Stimulated activated CD8-positive, alpha-beta memory T cell treated with anti-CD3 and anti-CD28 coated beads, Interleukin-12 subunit alpha, Interleukin-12 subunit beta, amount 100 ng/mL, for 24 hours (primary cell): Measurements from ENCODE around the gene SLC17A5.
"Not testable (repeated sequence)": the region's sequence is repeated elsewhere in the genome, so short reads cannot be mapped to it uniquely, and the experiment has no call there.

Source experiments
- DNase-seq: peaks from one replicate; pipeline ENCODE4 v3.0.0-alpha.2; 2020; ENCODE audit errors: extremely low read depth

Gene SLC17A5

DNA sequence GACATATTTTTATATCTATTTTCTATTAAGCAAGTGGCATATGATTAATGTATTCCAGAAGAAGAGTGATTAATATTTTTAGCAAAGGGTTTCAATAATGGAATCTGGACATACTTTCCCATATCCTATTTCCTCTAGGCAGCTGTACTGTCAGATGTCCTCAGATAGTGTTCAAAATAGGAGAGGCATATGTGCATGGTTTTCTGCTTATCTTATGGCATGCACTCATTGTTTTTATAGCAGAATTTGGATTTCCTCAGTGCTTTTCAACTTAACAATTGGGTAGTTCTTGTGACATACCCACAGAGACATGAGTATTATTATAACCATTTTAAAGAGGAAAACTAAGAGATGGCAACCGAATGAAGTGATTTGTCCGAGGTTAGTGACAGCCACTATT is 12.6 kb upstream of the SLC17A5 start:
- DNase-seq: no peak

GRCh38 chr6:73665686-73666319 is 12.0 kb upstream of the SLC17A5 start:
- no peak for DNase-seq

- no peak for DNase-seq
These were observed 10.9 kb upstream of the SLC17A5 start for GRCh38 chr6:73664701-73665100.

GRCh38 chr6:73657201-73657600 is 3.4 kb upstream of the SLC17A5 start:
- no peak for DNase-seq

DNA sequence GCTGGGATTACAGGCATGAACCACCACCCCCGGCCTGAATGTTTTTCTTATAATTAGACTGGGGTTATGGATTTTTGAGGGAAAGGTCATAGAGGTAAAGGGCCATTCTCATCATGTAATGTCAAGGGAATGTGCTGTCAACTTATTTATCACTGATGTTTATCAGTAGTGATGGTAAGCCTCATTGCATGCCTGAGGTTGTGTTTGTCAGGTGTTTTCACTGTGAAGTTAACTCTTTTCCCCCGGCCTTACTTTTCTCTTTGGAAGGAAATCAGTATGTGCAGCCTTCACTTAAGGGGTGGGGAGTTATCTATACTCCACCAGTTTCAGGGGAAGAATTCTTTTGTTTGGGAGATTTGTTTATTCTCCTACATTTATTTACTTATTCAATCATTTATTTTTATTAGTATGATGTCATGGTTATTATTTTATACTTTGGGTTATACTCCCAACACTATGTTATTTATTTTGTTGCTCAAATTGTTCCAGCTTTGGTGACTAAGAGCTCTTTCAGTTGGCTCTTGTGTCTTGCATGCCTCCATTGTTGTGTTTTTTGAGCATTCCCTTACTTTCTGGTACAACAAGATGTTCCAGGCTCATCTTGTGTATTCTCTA is 2.8 kb upstream of the SLC17A5 start:
- DNase-seq: no peak

GRCh38 chr6:73655341-73655917 is 1.6 kb upstream of the SLC17A5 start:
- no peak for DNase-seq

DNA sequence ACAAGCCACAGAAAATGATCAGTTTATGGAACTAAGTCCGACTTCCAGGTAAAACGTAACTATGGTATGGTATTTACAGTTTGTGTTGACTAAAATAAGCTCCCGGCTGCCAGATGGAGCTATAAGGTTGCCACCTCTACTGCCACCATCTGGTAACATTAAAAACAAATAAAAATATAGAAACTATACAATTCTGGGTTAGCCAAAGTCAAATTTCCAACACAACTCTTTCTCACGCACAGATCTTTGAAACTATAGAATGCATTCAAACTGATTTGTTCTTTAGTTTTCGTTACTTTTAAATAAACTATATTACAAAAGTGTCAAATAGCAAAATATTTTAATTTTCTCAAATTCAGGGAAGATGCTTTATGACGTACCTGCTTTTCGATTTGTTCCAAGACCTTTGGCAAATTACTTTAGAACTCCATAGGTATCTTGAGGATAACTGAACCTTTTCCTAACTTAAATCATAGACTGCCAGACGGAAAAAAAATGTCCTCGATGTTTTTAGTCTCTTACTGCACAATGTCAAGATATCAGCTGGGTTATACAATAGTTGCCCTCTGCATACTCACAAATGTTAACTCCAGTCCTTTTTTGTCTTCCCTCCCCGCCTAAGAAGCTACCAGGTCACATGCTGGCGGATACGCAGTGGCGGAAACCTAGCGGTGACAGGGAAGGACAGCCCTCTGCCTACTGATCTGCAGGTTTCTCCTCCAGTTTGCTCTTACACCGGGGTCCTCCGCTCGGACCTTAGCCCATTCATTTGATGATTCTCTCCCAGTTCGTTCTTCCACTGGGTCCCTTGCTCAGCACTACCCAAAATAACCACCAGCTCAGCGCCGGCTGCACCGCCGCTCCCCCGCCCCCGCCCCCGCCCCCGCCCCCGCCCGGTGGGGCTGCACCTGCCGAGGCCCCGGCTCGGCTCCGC is 888 bp downstream of the SLC17A5 start:
- DNase-seq: peak; percentile 27

DNA sequence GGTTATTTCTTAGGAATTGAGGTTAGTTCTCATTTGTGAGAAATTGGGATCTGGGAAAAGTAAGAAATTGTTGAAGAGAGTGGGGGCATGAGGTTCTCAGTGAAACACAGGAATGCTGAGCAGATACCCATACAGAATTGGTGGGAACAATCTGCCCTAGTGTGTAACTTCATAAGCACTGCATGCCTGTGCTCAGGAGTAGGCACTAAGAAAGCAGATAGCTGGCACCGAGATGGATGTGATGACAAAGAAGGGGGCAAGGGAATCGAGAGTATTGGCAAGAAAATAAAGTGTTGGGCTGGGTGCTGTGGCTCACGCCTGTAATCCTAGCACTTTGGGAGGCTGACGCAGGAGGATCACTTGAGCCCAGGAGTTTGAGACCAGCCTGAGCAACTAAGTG is 4.0 kb downstream of the SLC17A5 start:
- DNase-seq: no peak

- DNase-seq: no peak
These were observed 5.6 kb downstream of the SLC17A5 start for GRCh38 chr6:73648166-73648565.

DNA sequence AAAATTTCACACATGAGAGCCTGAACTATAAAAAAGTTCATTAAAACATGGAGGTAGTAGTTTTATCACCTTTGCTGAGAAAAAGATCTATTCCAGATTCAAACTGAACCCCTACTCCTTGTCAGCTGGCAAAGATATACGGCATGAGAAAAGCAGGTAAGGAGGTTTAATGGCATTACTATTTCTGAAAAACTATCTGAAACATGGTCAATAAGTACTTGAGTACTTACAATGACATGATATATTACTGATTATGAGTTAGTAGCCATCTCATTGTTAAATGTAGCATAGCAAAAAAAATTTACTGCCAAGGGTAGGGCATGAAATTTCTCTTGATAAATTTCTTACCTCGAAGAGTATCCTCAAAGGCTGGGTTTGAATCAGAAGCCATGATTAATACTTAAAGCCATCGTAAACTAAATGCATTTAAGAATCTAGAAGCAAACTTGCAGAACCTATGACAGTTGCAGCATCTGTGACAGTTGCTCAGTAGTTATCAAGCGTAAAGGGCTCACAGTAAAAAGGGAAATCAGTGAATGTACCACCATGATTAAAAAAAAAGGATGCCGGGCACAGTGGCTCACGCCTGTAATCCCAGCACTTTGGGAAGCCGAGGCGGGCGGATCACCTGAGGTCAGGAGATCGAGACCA is 8.7 kb downstream of the SLC17A5 start:
- DNase-seq: no peak

- no peak for DNase-seq
These were observed 9.8 kb downstream of the SLC17A5 start for GRCh38 chr6:73644030-73644429.

- no peak for DNase-seq
These were observed 11.3 kb downstream of the SLC17A5 start for GRCh38 chr6:73642530-73642929.

DNA sequence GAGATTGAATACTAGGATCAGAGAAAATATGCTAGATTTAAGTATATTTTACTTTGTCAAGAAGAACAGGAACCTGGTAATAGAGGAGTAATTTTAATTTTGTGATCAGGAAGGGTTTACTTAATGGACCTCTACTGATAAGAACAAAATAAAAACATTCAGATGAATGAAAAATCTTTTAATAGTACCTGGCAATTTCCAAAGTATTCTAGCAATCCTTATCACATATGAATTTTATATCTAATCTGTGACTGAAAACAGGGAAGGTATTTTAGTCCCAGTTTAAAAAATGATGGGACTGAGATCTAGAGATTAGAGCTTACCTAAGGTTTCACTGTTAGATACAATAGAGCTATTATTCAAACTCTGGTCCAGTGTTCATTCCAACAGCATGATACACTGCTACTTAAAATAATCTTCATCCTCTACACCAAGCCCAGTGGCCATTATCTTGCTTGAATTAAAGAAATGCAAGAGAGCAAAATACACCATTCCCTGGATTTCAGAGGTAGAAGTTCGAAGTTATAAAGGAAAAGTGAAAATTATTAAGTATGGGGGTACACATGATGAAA is 13.5 kb downstream of the SLC17A5 start:
- DNase-seq: no peak

DNA sequence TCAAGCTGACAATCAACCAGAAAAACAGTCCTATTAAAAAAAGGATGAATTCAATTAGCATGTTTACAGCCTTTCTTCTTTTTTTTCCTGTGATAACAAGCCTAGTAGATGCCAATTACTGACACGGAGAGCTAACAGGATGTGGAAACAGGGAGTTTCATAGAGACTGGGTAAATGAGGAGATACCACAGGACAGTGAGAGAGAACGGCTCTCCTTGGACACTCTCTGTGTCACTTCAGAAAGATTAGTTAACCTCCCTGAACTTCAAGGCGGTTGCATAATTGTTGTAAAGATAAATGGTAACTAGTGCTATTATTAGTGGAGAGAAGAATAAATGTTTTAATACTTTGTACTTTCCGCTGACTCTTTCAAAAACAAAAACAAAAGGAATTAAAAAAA is 14.8 kb downstream of the SLC17A5 start:
- DNase-seq: no peak

DNA sequence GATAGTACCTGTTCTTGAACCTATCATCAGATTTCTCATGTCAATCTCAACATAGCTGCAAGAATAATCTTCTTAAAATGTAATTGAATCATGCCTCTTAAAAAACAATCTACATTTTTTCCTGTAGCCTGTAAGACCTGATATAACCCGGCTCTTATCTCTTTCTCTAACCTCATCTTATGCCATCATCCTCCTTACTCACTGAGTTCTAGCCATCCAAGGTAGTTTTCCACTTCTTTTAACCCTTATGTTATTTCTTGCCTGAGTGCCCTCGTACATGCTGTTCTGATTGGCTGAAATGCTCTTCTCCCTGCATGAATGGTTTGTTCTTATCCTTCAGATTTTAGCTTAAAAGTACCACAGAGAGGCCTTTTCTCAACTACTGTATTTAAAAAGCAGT is 16.4 kb downstream of the SLC17A5 start:
- no peak for DNase-seq

GRCh38 chr6:73636048-73636447 is 17.7 kb downstream of the SLC17A5 start:
- no peak for DNase-seq

- no peak for DNase-seq
These were observed 21.4 kb downstream of the SLC17A5 start for GRCh38 chr6:73632346-73632745.

DNA sequence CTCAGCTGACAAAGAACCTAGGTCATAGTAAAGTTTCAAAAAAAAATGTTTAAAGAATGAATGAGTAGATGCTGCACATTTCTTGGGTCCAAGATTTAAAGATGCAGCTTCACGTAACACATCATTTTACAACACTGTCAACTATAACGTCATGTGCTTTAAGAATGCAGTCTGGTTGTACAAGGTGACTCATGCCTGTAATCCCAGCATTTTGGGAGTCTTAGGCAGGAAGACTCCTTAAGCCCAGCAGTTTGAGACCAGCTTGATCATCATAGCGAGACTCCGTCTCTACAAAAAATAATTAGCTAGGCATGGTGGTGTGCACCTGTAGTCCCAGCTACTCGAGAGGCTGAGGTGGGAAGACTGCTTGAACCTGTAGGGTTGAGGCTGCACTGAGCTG is 21.9 kb downstream of the SLC17A5 start:
- no peak for DNase-seq

- no peak for DNase-seq
These were observed 23.4 kb downstream of the SLC17A5 start for GRCh38 chr6:73630401-73630800.

DNA sequence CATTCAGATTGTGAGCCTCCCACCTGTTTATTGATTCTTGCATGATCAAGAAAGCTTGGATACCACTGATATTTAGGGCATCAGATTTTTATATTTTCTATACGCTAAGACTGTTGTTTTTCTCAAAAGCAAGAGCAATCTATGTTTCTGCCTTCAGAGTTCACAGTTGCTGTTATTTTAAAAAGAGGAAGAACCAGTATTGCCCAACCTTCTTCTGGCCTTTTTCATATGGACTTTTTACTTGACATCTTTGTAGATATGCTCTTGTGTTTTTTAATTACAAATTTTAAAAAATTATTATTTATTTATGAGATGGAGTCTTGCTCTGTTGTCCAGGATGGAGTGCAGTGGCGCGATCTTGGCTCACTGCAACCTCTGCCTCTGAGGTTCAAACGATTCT is 28.9 kb downstream of the SLC17A5 start:
- no peak for DNase-seq

DNA sequence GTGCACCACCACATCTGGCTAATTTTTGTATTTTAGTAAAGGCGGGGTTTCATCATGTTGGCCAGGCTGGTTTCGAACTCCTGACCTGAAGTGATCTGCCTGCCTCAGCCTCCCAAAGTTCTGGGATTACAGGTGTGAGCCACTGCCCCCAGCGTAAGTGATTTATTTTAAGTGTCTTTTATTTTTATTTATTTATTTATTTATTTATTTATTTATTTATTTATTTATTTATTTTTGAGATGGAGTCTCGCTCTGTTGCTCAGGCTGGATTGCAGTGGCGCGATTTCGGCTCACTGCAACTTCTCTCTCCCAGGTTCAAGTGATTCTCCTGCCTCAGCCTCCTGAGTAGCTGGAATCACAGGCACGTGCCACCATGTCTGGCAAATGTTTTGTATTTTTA is 30.3 kb downstream of the SLC17A5 start:
- not testable (repeated sequence) for DNase-seq

- DNase-seq: not testable (repeated sequence)
These were observed 35.7 kb downstream of the SLC17A5 start for GRCh38 chr6:73618082-73618481.
